ENCODE data around the gene EVL.
A peak's percentile ranks its signal among the peaks of the same experiment; 100 is the strongest.

The EVL gene

DNA sequence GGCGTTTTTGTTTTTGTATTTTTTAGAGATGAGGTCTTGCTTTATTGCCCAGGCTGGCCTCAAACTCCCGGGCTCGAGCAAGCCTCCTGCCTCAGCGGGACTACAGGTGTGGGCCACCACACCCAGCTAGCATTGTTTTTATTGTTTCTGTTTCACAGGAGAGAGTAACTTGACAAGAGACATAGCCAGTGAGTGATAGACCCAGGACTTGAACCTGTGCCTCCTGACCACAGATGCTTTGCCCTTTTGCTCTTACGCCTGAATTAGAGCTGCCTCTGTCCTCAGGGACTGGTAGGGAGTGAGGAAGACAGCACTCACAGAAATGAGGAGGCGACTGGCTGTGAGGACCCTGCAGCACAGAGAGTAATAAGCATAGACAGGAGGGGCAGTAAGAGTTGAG lies 2.3 kb downstream of the EVL start:
- DNase-seq: no peak

DNA sequence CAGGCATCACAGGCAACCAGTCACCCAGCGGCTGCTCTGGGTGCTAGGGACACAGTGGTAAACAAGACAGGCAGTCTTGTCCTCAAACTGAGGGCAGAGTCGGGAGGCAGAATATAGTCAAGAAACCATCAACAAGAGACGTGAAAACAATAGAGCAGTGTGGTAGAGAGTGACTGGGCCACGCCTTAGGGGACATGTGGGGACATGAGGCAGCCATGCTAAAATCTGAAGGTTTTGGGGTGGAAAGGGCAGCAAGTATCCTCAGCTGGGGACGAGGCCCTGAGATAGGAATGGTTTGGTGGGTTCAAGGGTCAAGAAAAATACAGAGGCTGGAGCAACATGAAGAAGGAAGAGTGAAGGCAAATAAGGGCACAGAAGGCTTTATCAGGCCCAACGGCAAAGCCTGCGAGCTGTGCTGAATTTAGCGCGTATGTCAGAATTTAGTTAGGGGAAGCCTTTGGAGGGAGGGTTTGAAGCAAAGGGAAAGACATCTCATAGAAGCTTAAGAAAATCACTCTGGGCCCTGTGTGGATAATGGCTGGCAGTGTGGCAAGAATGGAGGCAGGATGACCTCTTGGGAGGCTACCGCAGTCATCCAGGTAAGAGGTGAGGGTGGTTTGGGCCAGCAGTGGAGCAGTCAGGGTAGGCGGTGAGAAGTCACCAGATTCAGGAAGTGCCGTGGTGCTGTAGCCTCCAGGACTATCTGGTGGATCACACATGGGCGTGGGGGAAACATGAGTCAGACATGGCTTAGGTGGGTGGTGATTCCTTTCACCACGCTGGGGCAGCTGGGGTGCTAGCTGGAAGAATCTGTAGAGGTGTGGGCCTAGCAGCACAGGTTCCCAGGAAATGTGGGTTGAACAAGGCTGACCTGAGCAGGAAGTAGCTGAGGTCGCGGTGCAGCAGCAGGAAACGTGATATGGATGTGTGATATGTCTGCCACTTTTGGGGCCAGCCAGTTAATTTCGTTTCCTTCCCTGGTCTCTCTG lies 3.0 kb downstream of the EVL start:
- DNase-seq: peak; percentile 82

DNA sequence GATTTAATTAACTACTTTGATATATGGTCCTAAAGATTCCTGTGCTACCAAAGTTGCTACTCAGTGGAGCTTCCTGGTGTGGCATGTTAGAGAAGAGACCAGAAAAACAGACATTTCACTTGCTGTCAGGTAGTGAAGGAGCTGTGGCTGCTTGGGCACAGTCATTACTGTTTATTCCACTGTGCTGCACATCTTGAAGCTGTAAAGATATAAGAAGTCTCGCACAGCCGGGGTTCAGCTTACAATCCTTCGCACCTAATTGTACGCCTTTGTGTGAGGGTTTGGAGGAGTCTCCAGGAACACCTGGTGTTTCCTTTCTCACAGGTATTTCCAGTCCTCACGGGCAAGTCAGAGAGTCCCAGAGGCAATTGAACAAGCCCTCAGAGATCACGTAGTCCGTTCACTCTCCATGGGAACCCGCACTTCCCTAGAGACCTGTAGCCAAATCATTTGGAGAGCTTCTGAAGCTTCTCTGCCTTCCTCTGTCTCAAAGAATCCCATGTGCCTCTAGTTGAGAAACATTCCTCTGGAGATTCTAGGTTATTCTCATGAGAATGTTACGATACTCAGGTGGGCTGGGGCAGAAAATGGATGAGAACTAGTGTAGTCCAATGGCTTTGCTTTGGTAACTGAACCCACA lies 4.1 kb downstream of the EVL start:
- DNase-seq: no peak

DNA sequence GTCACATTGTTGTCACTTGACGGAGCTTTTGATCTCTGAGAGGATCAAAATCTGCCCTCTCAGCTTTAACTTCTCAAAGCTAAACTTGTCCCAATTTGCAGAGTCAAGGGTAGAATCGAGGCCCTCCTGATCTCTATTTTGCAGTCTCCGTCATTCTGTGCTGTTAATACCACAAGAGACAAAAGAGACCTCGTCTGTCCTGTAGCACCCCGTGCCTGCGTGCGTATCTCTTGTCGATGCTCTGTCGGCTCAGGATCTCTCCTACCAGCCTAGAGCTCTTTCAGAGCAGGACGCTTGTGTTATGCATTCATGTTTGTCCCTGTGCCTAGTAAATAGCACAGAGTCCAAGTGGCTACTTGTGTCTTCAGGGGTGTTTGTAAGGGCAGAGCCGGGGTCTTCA lies 5.1 kb downstream of the EVL start:
- no peak for DNase-seq

DNA sequence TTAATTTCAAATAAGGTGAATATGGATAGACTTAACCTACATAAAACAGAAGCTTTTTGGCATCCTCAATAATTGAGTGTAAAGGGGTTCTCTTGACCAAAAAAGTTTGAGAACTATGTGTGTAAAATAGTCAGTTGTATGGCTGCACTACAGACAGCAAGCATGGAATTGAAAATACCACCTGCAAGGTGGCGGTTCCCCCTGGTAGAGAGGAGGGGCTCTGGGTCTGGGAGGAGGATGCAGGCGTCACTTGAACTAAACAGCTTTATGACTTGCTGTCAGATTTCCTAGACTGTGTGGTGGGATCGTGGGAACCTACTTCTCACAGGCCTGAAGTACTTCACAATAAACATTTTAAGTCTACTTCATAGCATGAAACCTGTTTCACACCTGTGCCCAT lies 6.3 kb downstream of the EVL start:
- DNase-seq: no peak

DNA sequence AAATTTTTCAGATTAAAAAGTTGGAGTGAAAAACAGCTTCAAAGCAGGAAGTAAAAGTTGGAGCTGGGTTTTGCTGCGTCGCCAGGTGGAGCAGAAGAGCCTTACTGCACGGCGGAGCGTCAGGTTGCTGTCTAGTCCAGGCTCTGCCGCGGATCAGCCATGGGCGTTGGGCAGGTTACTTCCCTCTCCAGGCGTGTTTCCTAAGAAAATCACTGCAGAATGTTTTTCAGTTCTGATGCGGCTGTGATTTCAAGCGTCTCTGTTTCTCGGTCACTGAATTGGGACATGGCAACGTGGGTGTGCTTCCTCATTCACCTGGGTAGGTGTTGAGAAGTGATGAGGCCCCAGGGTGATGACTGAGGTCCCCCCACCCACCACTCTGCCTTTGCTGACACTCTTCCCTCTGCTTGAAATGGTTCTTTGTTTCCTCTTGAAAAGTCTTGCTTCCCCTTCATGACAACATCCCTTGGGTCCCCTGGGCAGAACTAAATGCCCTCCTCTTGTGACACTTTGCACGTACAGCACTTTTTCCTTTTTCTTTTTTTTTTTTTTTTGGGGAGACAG lies 7.6 kb downstream of the EVL start:
- peak; percentile 93 for DNase-seq

DNA sequence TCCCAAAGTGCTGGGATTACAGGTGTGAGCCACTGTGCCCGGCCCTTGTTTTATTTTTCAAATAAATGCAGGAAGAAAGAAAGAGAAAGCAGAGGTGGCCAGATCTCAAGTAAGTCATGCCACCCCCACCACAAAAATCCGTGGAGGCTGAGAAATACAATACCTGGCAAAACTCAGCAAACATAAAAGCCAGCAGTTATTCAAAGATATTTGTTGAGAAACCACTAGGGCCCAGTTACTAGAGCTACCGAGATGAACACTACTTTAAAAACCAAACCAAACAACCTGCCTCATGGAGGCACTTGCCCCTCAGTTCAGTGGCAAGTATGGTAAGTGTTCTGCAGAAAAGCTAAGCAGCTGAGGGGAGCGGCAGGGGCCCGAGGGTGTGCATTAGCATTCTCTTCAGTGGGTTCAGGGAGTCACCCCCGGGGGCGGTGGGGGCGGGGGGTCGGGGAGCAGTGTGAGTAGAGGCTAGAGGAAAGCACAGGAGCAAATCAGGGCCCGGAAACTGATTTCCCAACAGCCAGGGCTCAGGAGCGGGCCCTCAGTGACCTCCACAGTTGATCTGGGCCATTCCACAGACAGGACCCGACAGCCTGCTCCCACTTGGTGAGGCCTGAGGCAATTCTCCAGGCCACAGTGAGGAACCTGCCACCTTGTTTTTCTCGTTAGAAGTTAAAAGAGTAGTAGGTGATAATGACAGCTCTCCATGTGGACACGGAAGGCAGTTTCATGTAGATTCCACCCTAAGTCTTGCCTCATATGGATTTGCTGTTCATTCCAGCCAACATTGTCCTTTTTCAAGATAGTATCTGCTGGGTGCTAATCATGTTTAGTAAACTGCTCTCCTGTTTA lies 8.6 kb downstream of the EVL start:
- no peak for DNase-seq

DNA sequence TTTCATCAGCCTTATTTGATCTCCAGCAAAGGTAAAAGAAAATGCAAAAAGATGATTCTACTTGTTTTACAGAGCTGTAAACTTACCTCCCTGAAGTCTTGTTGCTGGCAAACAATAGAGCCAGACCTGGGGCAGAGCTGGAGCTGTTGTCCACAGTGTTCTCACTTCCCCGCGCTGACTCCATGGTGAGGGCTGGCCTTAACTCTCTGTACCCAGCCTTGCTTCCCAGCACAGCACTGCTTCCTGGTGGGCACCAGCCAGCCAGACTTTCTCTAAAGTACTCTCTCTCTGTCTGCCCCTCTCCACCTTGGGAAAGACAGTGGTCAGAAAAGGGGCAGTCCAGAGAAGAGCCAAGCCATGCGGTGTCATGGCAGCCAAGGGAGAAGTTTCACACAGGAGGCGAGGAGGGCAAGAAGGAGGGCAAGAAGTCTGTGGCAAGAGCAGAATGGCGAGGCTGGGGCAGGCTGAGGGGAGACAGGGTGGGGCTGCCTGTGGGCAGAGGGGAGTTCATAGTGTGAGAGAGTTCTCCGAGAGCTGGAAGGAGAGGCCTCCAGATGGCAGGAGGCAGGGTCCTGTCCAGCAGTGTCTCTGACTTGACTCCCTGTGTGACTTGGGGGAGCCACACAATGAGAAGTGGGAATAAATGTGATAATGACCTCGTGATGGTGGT lies 9.3 kb downstream of the EVL start:
- peak; percentile 46 for DNase-seq

DNA sequence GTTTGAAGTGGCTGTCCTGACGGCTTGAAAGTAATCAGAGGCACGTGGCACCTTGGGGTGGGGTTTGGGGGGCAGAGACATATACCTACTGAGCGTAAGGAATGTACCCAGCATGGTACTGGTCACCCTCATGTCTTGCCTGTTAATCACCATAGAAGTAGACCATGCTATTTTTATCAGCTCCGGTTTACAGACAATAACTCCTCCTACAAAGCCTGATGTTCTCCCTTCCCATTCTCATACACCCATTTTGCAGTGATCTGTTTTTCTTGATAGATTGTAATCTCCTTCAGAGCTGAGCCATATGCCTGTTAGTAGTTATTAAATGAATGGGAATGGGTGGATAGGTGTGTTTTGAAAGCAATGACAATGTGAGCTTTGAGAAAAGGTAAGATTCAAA lies 10.5 kb downstream of the EVL start:
- DNase-seq: no peak

DNA sequence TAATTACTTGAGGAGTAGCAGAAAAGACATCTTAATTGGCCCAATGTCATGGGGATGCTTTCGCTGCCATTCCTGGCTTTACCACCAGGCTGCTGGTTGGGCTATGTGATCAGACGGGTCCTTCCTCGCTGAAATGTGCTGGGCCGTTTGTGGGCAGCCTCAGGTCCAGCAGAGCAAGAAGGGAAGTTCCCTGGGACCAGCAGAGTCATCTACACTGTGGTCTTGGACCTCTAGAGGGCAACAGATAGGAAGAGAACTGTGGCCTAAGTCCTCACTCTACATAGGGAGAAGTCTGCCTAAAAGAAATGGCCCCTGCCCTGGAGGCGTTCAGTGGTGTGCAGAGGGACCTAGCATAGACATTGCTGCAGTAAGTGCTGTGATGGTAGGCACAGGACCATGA lies 10.9 kb downstream of the EVL start:
- peak; percentile 94 for DNase-seq

DNA sequence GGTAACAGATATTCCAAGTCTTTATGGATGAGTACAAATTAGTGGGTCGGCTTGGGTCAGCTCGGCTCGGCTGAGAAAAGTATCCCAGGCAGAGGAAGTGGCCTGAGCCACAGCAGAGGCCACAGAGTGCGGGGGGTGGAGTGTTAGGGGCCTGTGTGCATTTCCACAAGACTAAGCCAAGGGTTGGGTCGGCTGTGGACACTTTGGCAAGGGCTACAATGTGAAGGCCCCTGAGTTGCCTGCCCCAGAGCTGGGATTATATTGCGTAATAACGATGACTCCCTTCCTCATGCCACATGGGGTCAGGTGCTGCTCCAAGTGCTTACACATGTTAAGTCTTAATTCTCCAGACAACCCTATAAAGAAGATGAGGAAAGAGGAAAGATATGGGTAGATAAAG lies 11.4 kb downstream of the EVL start:
- DNase-seq: peak; percentile 83

DNA sequence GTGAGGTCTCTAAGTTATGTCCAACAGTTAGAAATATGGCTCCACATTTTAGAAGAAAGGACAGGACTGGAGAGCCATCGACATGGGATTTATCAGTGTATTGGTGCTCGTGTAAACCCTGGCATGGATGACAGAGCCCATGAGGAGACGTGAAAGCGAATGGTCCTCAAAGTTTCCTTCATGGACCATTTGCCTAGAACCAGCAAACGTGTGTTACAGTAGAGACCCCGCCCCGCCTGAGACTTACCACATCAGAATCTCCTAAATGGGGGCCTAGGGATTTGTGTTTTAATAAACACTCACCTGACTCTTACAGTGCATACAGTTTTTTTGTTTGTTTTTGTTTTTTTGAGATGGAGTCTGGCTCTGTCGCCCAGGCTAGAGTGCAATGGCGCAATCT lies 12.2 kb downstream of the EVL start:
- DNase-seq: no peak

DNA sequence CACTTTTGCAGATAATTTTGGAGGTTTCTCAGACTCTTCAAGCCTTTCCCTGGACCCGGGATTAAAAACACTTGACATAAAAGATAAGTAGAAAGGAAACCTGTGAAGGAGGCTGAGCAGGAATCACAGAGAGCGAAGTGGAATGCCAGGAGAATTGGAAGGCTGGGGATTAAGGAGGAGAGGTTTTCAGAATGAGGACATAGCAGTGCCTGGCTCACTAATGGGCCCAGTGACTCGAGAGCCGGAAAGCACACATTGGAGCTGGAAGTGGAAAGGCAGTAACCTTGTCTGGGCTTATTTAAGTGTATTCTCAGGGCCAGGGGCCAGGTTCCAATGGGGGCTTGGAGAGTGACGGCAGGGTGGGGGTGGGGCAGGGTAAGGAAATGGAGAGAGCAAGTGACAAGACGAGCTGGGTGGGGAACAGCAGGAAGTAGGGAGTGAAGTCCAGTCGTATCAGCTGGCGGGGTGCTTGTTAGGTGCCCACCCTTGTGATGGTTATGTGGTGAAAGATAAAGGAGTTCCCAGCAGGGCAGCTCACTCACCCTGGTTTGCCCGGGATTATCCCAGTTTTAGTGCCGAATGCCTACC lies 13.1 kb downstream of the EVL start:
- no peak for DNase-seq

DNA sequence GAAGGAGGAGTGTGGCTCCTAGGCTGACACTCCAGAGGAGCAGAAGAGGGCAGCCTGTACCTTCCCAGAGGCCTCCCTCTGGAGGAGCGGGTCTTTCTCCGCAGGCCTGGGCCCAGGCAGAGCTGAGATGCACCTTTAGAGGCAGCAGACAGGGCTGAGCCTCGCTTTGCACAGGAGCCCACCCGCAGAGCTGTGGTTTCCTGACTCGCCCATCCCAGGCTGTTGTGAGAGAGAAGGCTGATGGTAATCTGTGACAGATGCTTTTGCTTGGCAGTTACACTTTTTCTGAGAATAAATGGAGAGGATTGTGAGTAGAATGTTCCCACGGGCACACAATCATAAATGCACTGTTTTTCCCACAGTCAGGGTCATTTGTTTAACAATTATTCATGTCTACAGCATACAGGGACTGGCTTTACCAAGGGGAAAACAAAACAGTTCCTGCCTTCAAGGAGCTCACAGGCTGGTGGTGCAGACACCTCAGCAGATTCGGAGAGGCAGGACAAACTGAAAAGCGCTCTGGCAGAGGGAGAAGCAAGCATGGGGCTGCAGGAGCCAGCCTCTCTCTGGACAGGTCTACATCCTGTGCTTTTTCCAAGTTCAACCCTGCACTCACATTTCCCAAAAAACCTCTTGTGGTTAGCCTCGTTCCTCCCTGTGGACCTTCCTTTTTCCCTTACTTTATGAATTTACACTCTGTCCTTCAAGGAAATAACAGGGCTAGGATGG lies 13.9 kb downstream of the EVL start:
- DNase-seq: no peak

DNA sequence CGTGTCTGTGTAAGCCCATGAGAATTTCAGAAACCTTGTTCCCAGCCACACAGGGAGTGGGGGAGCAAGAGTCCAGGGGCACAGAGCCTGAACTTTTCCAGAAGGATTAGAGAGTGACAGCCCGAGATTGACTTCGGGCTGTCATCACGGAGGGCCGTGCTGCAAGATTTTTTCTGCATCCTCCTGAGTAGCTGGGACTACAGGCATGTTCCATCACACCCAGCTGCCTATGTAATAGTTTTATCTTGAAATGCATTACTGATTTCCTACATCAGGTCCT lies 14.4 kb downstream of the EVL start:
- DNase-seq: no peak

DNA sequence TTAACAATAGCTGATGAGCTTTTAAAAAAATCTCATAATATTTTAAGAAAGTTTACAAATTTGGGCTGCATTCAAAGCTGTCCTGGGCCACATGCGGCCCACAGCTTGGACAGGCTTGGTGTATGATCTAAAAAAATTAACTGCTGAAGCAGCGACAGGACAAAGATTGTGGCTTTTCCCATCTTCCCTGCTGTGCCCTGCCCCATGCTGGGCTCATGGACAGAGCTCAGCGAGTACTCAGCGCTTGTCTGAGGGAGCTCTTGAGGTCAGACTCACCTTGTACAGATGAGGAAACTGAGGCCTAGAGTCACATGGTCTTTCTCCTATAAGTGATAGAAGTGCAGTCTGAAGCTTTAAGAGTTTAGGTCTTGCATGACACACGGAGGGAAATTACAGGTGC lies 15.0 kb downstream of the EVL start:
- no peak for DNase-seq

DNA sequence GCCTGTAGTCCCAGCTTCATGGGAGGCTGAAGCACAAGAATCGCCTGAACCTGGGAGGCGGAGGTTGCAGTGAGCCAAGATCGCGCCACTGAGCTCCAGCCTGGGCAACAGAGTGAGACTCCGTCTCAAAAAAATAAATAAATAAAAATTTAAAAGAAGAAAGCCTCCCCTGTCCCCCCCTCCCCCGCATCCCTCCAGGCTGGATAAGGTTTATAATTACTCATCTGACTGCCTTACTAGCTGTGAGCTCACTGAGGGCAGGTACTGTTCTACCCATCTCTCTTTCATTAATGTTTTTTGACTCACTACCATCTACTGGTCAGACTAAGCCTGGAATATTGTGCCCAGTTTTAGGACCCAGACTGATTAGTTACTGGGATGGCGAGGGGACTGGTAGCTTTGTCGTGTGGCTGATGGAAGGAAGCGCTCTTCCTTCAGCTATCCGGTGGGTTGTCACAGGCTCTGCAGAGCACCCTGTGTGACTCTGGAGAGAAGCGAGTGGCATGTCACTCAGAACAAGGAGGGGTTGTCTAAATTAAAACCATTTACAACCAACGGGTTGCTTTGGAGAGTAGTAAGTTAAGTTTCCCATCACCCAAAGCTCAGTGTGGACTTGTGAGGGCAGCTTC lies 16.9 kb downstream of the EVL start:
- DNase-seq: no peak

DNA sequence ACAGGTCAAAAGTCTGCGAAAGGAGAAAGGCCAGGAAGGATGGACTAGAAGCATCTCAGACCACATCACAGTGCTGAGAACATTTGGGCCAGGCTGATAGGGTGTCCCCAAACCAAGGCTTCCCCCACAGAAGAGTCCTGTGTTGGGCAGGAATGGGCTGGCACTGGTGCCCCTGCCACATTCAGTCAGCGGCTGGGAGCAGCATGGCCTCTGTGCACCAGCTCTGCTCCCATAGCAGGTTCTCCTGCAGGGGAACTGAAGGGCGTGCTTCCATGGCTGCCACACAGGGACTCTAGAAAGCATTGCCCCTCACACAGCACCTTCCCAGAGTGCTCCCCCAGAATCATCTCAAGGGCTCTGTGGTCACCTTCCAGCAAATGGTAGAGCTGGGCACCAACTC lies 17.5 kb downstream of the EVL start:
- DNase-seq: no peak

DNA sequence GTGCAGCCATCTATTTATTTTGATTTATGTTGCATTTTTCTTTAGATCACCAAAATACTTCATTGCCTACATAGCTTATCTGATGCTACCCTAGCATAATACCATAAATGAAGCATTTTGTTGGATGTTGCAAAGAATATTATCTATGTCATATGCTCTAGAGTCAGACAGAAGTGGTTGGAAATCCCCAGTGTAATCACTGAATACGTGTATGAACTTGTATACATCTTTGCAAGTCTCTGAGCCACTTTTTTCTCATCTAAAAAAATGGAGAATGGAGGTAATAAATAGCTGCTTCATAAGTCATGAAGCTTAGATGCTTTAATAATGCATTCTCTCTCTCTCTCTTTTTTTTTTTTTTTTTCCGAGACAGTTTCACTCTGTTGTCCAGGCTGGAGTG lies 18.5 kb downstream of the EVL start:
- DNase-seq: no peak

DNA sequence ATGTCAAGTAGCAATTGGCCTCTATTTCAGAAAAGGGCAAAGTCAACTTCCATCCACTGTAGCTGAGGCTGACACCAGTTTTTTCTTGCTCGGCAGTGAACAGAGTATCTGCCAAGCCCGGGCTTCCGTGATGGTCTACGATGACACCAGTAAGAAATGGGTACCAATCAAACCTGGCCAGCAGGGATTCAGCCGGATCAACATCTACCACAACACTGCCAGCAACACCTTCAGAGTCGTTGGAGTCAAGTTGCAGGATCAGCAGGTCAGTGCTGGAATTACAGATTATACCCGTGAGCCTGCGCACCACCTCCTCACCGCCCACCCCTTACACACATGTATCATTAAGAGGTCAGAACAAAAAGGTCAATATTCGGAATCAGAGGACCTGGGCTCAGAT lies 19.4 kb downstream of the EVL start:
- no peak for DNase-seq

DNA sequence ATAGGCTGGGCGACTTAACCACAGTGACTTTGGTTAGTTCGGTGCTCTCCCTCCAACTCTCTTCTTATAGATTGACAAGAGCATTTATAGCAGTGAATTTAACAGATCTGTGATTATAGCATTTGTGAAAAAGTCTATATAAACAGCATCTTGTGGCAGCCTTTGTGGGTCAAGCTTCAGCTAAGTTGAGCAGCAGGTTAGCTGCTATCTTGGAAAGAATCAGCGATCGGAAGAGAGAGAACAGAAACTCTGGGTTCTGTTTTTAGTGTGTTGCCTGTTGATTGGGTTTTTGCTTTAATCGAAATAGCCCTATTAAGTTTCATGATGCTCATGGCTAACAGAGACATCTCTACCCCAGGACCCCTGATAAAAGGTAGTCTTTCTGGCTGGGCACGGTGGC lies 20.2 kb downstream of the EVL start:
- DNase-seq: no peak
